ENCODE measurements around the gene NFYC.

DNA sequence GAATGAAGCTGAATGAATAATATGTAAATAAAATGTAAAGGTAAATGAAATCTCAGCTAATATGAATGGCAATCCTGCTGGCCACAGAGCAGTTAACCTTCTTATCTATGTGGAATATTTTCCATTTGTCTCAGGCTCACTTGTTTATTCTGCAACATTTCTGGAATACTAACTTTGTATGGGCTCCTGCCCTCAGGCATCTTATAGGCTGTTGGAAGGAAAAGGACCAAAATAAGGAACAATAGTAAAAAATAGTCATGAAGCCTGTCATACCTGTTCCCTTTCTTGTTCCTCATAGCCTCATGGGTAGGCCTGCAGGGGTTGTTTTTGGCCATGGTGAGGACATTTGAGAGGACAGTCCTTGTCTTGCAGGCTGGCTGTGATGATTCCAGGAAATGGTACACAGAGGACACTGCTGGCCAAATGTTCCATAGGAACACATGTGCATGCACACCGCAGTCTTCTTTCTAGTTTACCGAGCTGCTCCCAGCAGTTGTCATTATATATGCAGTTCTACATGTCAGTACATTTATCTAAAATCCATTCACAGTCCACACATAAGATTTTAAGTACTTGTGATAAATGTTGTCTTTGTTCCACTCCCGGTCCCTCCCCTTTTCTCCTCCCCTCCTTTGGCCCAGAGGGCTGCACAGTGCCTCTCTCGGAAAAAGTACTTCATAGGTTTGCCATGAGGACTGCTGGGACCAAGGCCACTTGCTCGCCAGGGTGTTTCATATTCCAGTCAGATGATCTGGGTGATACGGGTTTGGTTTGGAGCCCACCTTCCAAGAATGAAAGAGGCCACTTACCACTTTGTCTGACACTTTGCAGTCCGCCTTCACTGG, 76.9 kb downstream of the NFYC start:
- TF ChIP-seq, protein P1, sequence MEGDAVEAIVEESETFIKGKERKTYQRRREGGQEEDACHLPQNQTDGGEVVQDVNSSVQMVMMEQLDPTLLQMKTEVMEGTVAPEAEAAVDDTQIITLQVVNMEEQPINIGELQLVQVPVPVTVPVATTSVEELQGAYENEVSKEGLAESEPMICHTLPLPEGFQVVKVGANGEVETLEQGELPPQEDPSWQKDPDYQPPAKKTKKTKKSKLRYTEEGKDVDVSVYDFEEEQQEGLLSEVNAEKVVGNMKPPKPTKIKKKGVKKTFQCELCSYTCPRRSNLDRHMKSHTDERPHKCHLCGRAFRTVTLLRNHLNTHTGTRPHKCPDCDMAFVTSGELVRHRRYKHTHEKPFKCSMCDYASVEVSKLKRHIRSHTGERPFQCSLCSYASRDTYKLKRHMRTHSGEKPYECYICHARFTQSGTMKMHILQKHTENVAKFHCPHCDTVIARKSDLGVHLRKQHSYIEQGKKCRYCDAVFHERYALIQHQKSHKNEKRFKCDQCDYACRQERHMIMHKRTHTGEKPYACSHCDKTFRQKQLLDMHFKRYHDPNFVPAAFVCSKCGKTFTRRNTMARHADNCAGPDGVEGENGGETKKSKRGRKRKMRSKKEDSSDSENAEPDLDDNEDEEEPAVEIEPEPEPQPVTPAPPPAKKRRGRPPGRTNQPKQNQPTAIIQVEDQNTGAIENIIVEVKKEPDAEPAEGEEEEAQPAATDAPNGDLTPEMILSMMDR (conservative IDR thresholded peaks at IDR 0.05; ENCODE audit: low read depth, low read length): no peak
- no peak for TF ChIP-seq EZH2 (IDR thresholded peaks at IDR 0.05; ENCODE audit: borderline replicate concordance, low read depth, low read length, poor library complexity, severe bottlenecking)
